ENCODE results near the gene MYO7B.

The MYO7B gene

DNA sequence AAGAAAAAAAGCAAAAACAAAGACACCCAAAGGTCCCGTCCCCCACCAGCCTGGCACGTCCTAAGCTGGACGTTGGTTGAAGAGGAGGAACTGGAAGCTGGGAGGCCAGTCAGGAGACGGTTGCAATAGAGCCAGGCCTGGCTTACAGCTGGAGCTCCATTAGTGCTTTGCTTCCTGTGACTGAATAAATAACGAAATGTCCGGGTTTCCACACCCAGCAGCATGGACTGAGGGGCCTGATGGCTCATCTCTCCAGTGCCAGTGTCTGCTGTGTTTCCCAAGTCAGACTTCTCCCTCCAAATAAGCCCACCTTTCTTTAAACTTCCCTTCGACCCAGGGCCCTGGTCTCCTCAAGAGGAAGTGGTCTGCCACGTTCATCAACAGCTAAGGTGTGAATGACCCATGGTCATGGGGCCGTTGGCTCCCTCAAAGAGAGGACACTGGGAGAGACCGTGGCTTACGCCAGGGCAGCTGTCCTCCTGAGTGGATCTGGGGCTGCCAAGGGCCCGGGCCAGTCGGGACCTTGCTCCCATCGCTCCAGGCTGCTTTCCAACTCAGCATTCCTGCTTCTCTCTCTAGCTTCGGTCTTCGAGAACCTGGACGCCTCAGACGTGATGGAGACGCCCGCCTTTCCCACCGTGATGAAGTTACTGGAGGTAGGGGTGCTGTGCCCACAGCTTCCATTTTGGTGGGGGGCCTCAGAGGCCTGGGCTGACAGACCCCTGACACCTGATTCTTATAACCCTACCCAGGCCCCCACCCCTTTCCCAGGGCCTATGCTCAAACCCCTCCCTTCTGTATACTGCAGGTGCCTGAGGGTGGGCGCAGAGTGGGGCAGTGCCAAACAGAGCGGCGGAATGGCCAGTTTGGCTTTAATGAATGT is 44.9 kb downstream of the MYO7B start:
- H3K4me1 ChIP-seq (ENCODE audit: insufficient read depth, low read length, severe bottlenecking) = no peaks in the 10 kb centered on the region
- H3K4me2 ChIP-seq (ENCODE audit: low read length) = no peak overlapping the region
- peaks cover 6% of the 10 kb centered on the region; the same call in 1 of the 2 replicates for H3K27me3 ChIP-seq (ENCODE audit: insufficient read depth, low read length)
- no peaks in the 10 kb centered on the region for H4K20me1 ChIP-seq (ENCODE audit: insufficient read depth, low read length)
- H3F3A ChIP-seq (ENCODE audit: insufficient read depth, low read length) = no peaks in the 10 kb centered on the region
- no peaks in the 10 kb centered on the region for H3K9me3 ChIP-seq (ENCODE audit: low read length)
- no peak overlapping the region for H3K9ac ChIP-seq (ENCODE audit: low read length)
- no peaks in the 10 kb centered on the region for H3K36me3 ChIP-seq (ENCODE audit: insufficient read depth, low read length)
- H2AFZ ChIP-seq (ENCODE audit: low read length) = no peak overlapping the region
- TF ChIP-seq, protein P1, sequence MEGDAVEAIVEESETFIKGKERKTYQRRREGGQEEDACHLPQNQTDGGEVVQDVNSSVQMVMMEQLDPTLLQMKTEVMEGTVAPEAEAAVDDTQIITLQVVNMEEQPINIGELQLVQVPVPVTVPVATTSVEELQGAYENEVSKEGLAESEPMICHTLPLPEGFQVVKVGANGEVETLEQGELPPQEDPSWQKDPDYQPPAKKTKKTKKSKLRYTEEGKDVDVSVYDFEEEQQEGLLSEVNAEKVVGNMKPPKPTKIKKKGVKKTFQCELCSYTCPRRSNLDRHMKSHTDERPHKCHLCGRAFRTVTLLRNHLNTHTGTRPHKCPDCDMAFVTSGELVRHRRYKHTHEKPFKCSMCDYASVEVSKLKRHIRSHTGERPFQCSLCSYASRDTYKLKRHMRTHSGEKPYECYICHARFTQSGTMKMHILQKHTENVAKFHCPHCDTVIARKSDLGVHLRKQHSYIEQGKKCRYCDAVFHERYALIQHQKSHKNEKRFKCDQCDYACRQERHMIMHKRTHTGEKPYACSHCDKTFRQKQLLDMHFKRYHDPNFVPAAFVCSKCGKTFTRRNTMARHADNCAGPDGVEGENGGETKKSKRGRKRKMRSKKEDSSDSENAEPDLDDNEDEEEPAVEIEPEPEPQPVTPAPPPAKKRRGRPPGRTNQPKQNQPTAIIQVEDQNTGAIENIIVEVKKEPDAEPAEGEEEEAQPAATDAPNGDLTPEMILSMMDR (IDR thresholded peaks at IDR 0.05; ENCODE audit: low read length) = no peak
- no peak for TF ChIP-seq EZH2 (IDR thresholded peaks at IDR 0.05; ENCODE audit: borderline replicate concordance, low read length)
- no peak overlapping the region for H3K27ac ChIP-seq (ENCODE audit: low read depth, low read length, poor library complexity, severe bottlenecking)
- no peak overlapping the region for H3K4me3 ChIP-seq (ENCODE audit: low read depth, low read length, poor library complexity, severe bottlenecking)
- H3K79me2 ChIP-seq (ENCODE audit: insufficient read depth, low read length) = no peaks in the 10 kb centered on the region
- H3K9me2 ChIP-seq (ENCODE audit: low read depth, low read length) = no peaks in the 10 kb centered on the region

DNA sequence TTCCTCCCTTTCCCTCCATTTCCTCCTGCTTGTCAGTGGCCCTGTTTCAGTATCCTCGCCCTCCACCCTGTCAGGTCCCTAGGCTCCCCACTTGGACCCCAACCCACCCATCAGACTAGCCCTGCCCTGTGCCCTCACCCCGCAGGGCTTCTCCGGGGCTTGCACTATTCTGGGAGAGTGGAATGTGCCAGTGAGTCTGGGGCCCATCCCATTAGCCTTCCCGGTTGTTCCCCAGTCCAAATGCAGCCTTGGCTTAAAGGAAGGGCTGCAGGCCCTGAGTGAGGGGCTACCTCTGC is 45.5 kb downstream of the MYO7B start:
- Histone ChIP-seq H3K36me3 (ENCODE audit: insufficient read depth, low read length) (no peaks in the 10 kb centered on the region), H3K9ac (ENCODE audit: low read length) (no peak overlapping the region), H4K20me1 (ENCODE audit: insufficient read depth, low read length) (no peaks in the 10 kb centered on the region), H3K79me2 (ENCODE audit: insufficient read depth, low read length) (no peaks in the 10 kb centered on the region), H3K4me2 (ENCODE audit: low read length) (no peak overlapping the region), H3F3A (ENCODE audit: insufficient read depth, low read length) (no peaks in the 10 kb centered on the region), H3K27me3 (ENCODE audit: insufficient read depth, low read length) (peaks cover 6% of the 10 kb centered on the region; the same call in 1 of the 2 replicates), H3K27ac (ENCODE audit: low read depth, low read length, poor library complexity, severe bottlenecking) (no peak overlapping the region), H3K4me1 (ENCODE audit: insufficient read depth, low read length, severe bottlenecking) (no peaks in the 10 kb centered on the region), H3K9me3 (ENCODE audit: low read length) (no peaks in the 10 kb centered on the region), H3K9me2 (ENCODE audit: low read depth, low read length) (no peaks in the 10 kb centered on the region), H3K4me3 (ENCODE audit: low read depth, low read length, poor library complexity, severe bottlenecking) (no peak overlapping the region), H2AFZ (ENCODE audit: low read length) (no peak overlapping the region)
- no peak for TF ChIP-seq EZH2 (IDR thresholded peaks at IDR 0.05; ENCODE audit: borderline replicate concordance, low read length)
- TF ChIP-seq, protein P1 (IDR thresholded peaks at IDR 0.05; ENCODE audit: low read length) = no peak

- Histone ChIP-seq H3K9me3 (ENCODE audit: low read length) (no peaks in the 10 kb centered on the region), H3K9me2 (ENCODE audit: low read depth, low read length) (no peaks in the 10 kb centered on the region), H3K4me3 (ENCODE audit: low read depth, low read length, poor library complexity, severe bottlenecking) (no peak overlapping the region), H3K27ac (ENCODE audit: low read depth, low read length, poor library complexity, severe bottlenecking) (no peak overlapping the region), H3K9ac (ENCODE audit: low read length) (no peak overlapping the region), H3K79me2 (ENCODE audit: insufficient read depth, low read length) (no peaks in the 10 kb centered on the region), H3K27me3 (ENCODE audit: insufficient read depth, low read length) (peaks cover 6% of the 10 kb centered on the region; the same call in 1 of the 2 replicates), H3F3A (ENCODE audit: insufficient read depth, low read length) (no peaks in the 10 kb centered on the region), H3K4me1 (ENCODE audit: insufficient read depth, low read length, severe bottlenecking) (no peaks in the 10 kb centered on the region), H2AFZ (ENCODE audit: low read length) (no peak overlapping the region), H3K4me2 (ENCODE audit: low read length) (no peak overlapping the region), H4K20me1 (ENCODE audit: insufficient read depth, low read length) (no peaks in the 10 kb centered on the region), H3K36me3 (ENCODE audit: insufficient read depth, low read length) (no peaks in the 10 kb centered on the region)
- TF ChIP-seq, protein P1 (IDR thresholded peaks at IDR 0.05; ENCODE audit: low read length) = no peak
- TF ChIP-seq EZH2 (IDR thresholded peaks at IDR 0.05; ENCODE audit: borderline replicate concordance, low read length) = no peak
Measured at GRCh38 chr2:127581516-127582490, 46.3 kb downstream of the MYO7B start.

Measured in OCI-LY1 (cell line).